Fibroblast of skin of right biceps (primary cell): ENCODE results near the gene IPP.
A peak's percentile ranks its signal among the peaks of the same experiment; 100 is the strongest.
"Not testable (repeated sequence)": the region's sequence is repeated elsewhere in the genome, so short reads cannot be mapped to it uniquely, and the experiment has no call there.

Experiments
- DNase-seq: peaks from one replicate; pipeline ENCODE4 v3.0.0-alpha.2; 2013

The IPP gene

GRCh38 chr1:45739137-45739536 lies 11.3 kb downstream of the IPP start:
- no peak for DNase-seq

- no peak for DNase-seq
These were observed 19.6 kb downstream of the IPP start for GRCh38 chr1:45730780-45731319.

GRCh38 chr1:45730075-45730779 lies 20.2 kb downstream of the IPP start:
- no peak for DNase-seq

- not testable (repeated sequence) for DNase-seq
These were observed 24.4 kb downstream of the IPP start for GRCh38 chr1:45726007-45726406.

- DNase-seq = peak; percentile 2
These were observed 27.1 kb downstream of the IPP start for GRCh38 chr1:45723248-45723930.

- DNase-seq = peak; percentile 66
These were observed 27.6 kb downstream of the IPP start for GRCh38 chr1:45722809-45723208.

GRCh38 chr1:45721207-45721606 lies 29.2 kb downstream of the IPP start:
- DNase-seq = peak; percentile 82

GRCh38 chr1:45718289-45718688 lies 32.2 kb downstream of the IPP start:
- DNase-seq = no peak

- peak; percentile 7 for DNase-seq
These were observed 33.1 kb downstream of the IPP start for GRCh38 chr1:45717386-45717785.

- no peak for DNase-seq
These were observed 33.8 kb downstream of the IPP start for GRCh38 chr1:45716700-45717099.

GRCh38 chr1:45713711-45714110 lies 36.7 kb downstream of the IPP start:
- DNase-seq = no peak

GRCh38 chr1:45704637-45705036 lies 45.8 kb downstream of the IPP start:
- DNase-seq = no peak

GRCh38 chr1:45694823-45695222 lies 55.6 kb downstream of the IPP start:
- DNase-seq = no peak

GRCh38 chr1:45693811-45694210 lies 56.6 kb downstream of the IPP start:
- not testable (repeated sequence) for DNase-seq

- DNase-seq = peak; percentile 92
These were observed 62.4 kb downstream of the IPP start, which contains the start of gene TMEM69 for GRCh38 chr1:45687754-45688740. Gene TMEM69 (plus strand): TSS chr1:45688181. CDS start chr1:45691069, 2,888 bp downstream.

- DNase-seq = peak; percentile 99
These were observed 63.3 kb downstream of the IPP start for GRCh38 chr1:45687014-45687753.

- peak; percentile 96 for DNase-seq
These were observed 64.0 kb downstream of the IPP start, which contains the start of gene GPBP1L1 for GRCh38 chr1:45686288-45687013. Gene GPBP1L1 (minus strand): TSS chr1:45686533. CDS start chr1:45659087, 27,446 bp downstream.

GRCh38 chr1:45686015-45686287 lies 64.5 kb downstream of the IPP start:
- DNase-seq = peak; percentile 27

- peak; percentile 2 for DNase-seq
These were observed 65.0 kb downstream of the IPP start for GRCh38 chr1:45685308-45686014.

GRCh38 chr1:45684402-45684801 lies 66.1 kb downstream of the IPP start:
- DNase-seq = no peak

GRCh38 chr1:45682942-45683341 lies 67.5 kb downstream of the IPP start:
- no peak for DNase-seq
